H1 (cell line): Measurements from ENCODE around the gene SF3B1. TPM values are rescaled to one million over a fixed set of nuclear protein-coding genes. Genes with fewer than 3 reads are reported as not detected.

Experiments used
- CTCF ChIA-PET: fragments of 300-600 bp; sonication (Branson Sonifier 250); formaldehyde crosslinking; loops from one replicate; lab custom pipeline; 2021; ENCODE audit not compliant: partially characterized antibody; lab: Charles Lee
- POLR2A ChIA-PET: fragments of 300-600 bp; sonication (Branson Sonifier 250); formaldehyde crosslinking; loops from one replicate; lab custom pipeline; 2021; ENCODE audit warnings: inconsistent platforms; ENCODE audit not compliant: partially characterized antibody; lab: Charles Lee
- DNase-seq, 2 experiments: peaks; one replicate each; pipeline versions ENCODE4 v3.0.0 to v3.0.0-alpha.2; 2010 to 2022; ENCODE audit warnings: low spot score in 2 of 2, low read depth in 1 of 2, mixed read lengths in 1 of 2
- FAIRE-seq: peaks from 2 replicates; lab custom pipeline; 2011; peaks lifted over from hg19 to GRCh38; lab: Jason Lieb, UNC
- H2AFZ ChIP-seq: 2 replicates; pipeline ENCODE4 v1.8.1; 2012; ENCODE audit warnings: low read length, inconsistent platforms
- H2AK5ac ChIP-seq: 2 replicates; pipeline ENCODE4 v1.6.1; 2013; ENCODE audit warnings: low read depth, low read length
- H2BK120ac ChIP-seq: replicated peaks from 2 replicates; pipeline ENCODE3; 2013; ENCODE audit warnings: low read depth, low read length, inconsistent platforms
- H2BK12ac ChIP-seq: 2 replicates; pipeline ENCODE4 v1.6.1; 2013; ENCODE audit warnings: low read depth, low read length
- H2BK15ac ChIP-seq: 2 replicates; pipeline ENCODE4 v1.6.1; 2013; ENCODE audit warnings: low read length
- H2BK20ac ChIP-seq: 2 replicates; pipeline ENCODE4 v1.6.1; 2013; ENCODE audit warnings: low read length
- H2BK5ac ChIP-seq: 2 replicates; pipeline ENCODE4 v1.6.1; 2013; ENCODE audit warnings: low read depth, low read length
- H3K14ac ChIP-seq: 2 replicates; pipeline ENCODE4 v1.6.1; 2013; ENCODE audit warnings: inconsistent platforms; ENCODE audit not compliant: insufficient read length
- H3K18ac ChIP-seq: 2 replicates; pipeline ENCODE4 v1.6.1; 2013; ENCODE audit warnings: low read length; ENCODE audit errors: extremely low read depth
- H3K23ac ChIP-seq: 2 replicates; pipeline ENCODE4 v1.6.1; 2013; ENCODE audit warnings: inconsistent platforms; ENCODE audit not compliant: insufficient read length
- H3K23me2 ChIP-seq: 2 replicates; pipeline ENCODE4 v1.6.1; 2013; ENCODE audit warnings: low read depth, low read length
- H3K27ac ChIP-seq: 2 replicates; pipeline ENCODE4 v1.6.1; 2011; ENCODE audit warnings: low read depth, low read length, inconsistent platforms
- H3K27me3 ChIP-seq, 4 experiments: replicated peaks in 1 of 4; 1 replicate in 1 of 4; 2 replicates in 3 of 4; pipeline versions ENCODE4 v1.6.1 to v1.8.1; 2011 to 2013; ENCODE audit warnings: low read length in 3 of 4, mild to moderate bottlenecking in 3 of 4, inconsistent platforms in 2 of 4, mixed read lengths in 2 of 4, moderate library complexity in 1 of 4; ENCODE audit not compliant: control insufficient read depth in 3 of 4, insufficient read depth in 3 of 4; ENCODE audit errors: extremely low read depth in 1 of 4
- H3K36me3 ChIP-seq, 4 experiments: 2 replicates each; pipeline versions ENCODE4 v1.6.1 to v1.8.1; 2011 to 2013; ENCODE audit warnings: mild to moderate bottlenecking in 4 of 4, low read length in 3 of 4, moderate library complexity in 2 of 4, control low read depth in 1 of 4, inconsistent platforms in 1 of 4; ENCODE audit not compliant: insufficient read depth in 4 of 4, control insufficient read depth in 2 of 4
- H3K4ac ChIP-seq: replicated peaks from 2 replicates; pipeline ENCODE3; 2013; ENCODE audit warnings: low read length, low read depth, mixed read lengths, inconsistent platforms; ENCODE audit not compliant: insufficient read length
- H3K4me1 ChIP-seq, 4 experiments: replicated peaks in 1 of 4; 1 replicate in 1 of 4; 2 replicates in 3 of 4; pipeline versions ENCODE4 v1.6.1 to v1.8.1; 2011 to 2013; ENCODE audit warnings: low read length in 3 of 4, inconsistent platforms in 2 of 4, mixed read lengths in 1 of 4; ENCODE audit not compliant: insufficient read depth in 4 of 4, control insufficient read depth in 3 of 4
- H3K4me2 ChIP-seq, 2 experiments: 2 replicates each; pipeline versions ENCODE4 v1.6.1 to v1.8.1; 2011 to 2013; ENCODE audit warnings: low read depth in 2 of 2, low read length in 2 of 2, control low read depth in 1 of 2, inconsistent platforms in 1 of 2, mild to moderate bottlenecking in 1 of 2; ENCODE audit not compliant: insufficient read depth in 1 of 2
- H3K4me3 ChIP-seq, 4 experiments: fragments of 200-600, 300-600 bp in 1 of 4; sonication (generic), shearing (Covaris generic), sonication (Bioruptor Twin) in 1 of 4; 2 replicates each; pipeline versions ENCODE4 v1.5.1 to v1.8.1; 2011 to 2016; ENCODE audit warnings: low read length in 4 of 4, low read depth in 3 of 4, control low read depth in 2 of 4, inconsistent platforms in 2 of 4, mild to moderate bottlenecking in 2 of 4, mixed read lengths in 1 of 4, moderate library complexity in 1 of 4; ENCODE audit not compliant: insufficient read depth in 2 of 4; ENCODE audit errors: extremely low read depth in 1 of 4
- H3K56ac ChIP-seq: replicated peaks from 2 replicates; pipeline ENCODE3; 2013; ENCODE audit warnings: low read depth, mild to moderate bottlenecking, mixed read lengths, low read length, inconsistent platforms; ENCODE audit not compliant: insufficient read length
- H3K79me1 ChIP-seq: 2 replicates; pipeline ENCODE4 v1.6.1; 2013; ENCODE audit warnings: low read depth, low read length, control low read depth
- H3K79me2 ChIP-seq, 2 experiments: 2 replicates each; pipeline versions ENCODE4 v1.6.1 to v1.8.1; 2012 to 2013; ENCODE audit warnings: low read length in 2 of 2, mild to moderate bottlenecking in 2 of 2, inconsistent platforms in 1 of 2; ENCODE audit not compliant: insufficient read depth in 2 of 2, control insufficient read depth in 1 of 2
- H3K9ac ChIP-seq, 4 experiments: replicated peaks in 1 of 4; 1 replicate in 1 of 4; 2 replicates in 3 of 4; pipeline versions ENCODE4 v1.6.1 to v1.8.1; 2011 to 2013; ENCODE audit warnings: low read depth in 3 of 4, low read length in 3 of 4, control low read depth in 2 of 4, mild to moderate bottlenecking in 2 of 4, moderate library complexity in 2 of 4, inconsistent platforms in 1 of 4; ENCODE audit errors: extremely low read depth in 1 of 4
- H3K9me3 ChIP-seq, 2 experiments: 2 replicates each; pipeline versions ENCODE4 v1.6.1 to v1.8.1; 2012 to 2013; ENCODE audit warnings: mild to moderate bottlenecking in 2 of 2, moderate library complexity in 2 of 2, control low read depth in 1 of 2, inconsistent platforms in 1 of 2, low read depth in 1 of 2, low read length in 1 of 2, mixed read lengths in 1 of 2; ENCODE audit not compliant: insufficient read depth in 2 of 2
- H4K20me1 ChIP-seq, 2 experiments: replicated peaks in 1 of 2; 2 replicates each; pipeline versions ENCODE3 to v1.8.1; 2011 to 2013; ENCODE audit warnings: inconsistent platforms in 2 of 2, low read length in 2 of 2, mild to moderate bottlenecking in 1 of 2; ENCODE audit not compliant: insufficient read depth in 2 of 2, control insufficient read depth in 1 of 2
- H4K5ac ChIP-seq: 2 replicates; pipeline ENCODE4 v1.6.1; 2013; ENCODE audit warnings: low read length, low read depth, mixed read lengths, inconsistent platforms; ENCODE audit not compliant: insufficient read length
- H4K8ac ChIP-seq: 2 replicates; pipeline ENCODE4 v1.8.0; 2013; ENCODE audit warnings: mild to moderate bottlenecking, moderate library complexity, low read length, inconsistent platforms; ENCODE audit not compliant: insufficient read depth; ENCODE audit errors: extremely low read depth
- H4K91ac ChIP-seq: replicated peaks from 2 replicates; pipeline ENCODE3; 2013; ENCODE audit warnings: low read length, mixed read lengths, inconsistent platforms; ENCODE audit not compliant: insufficient read length
- CTBP2 ChIP-seq: IDR thresholded peaks from 2 replicates; pipeline ENCODE4 v1.7.0; 2011; ENCODE audit warnings: borderline replicate concordance, mild to moderate bottlenecking, moderate library complexity, mixed read lengths, low read length; ENCODE audit not compliant: insufficient read depth, insufficient read length
- PHF8 ChIP-seq: fragments of 200-600 bp; sonication (generic); conservative IDR thresholded peaks from 2 replicates; pipeline ENCODE4 v1.7.1; 2012; ENCODE audit warnings: low read depth, mild to moderate bottlenecking, inconsistent platforms, low read length, moderate library complexity
- POLR2A ChIP-seq, 2 experiments: IDR thresholded peaks; 1 replicate in 1 of 2; 2 replicates in 1 of 2; pipeline ENCODE4 v1.6.1; 2011; ENCODE audit warnings: low read depth in 2 of 2, low read length in 2 of 2, mild to moderate bottlenecking in 2 of 2; ENCODE audit errors: control extremely low read depth in 1 of 2
- RBBP5 ChIP-seq: IDR thresholded peaks from 2 replicates; pipeline ENCODE4 v1.7.1; 2012; ENCODE audit warnings: low read depth, mild to moderate bottlenecking, inconsistent platforms, low read length, moderate library complexity, borderline replicate concordance
- TAF1 ChIP-seq: IDR thresholded peaks from 2 replicates; pipeline ENCODE4 v1.6.1; 2011; ENCODE audit warnings: mild to moderate bottlenecking, low read depth, low read length
- WGBS, 2 experiments: shearing (Covaris generic) in 1 of 2; methylation state at CpG; one replicate each; pipeline versions ENCODE4 v1.1.6 to v1.1.7; 2013 to 2015; ENCODE audit warnings: low lambda C conversion rate in 2 of 2, mixed read lengths in 2 of 2, inconsistent platforms in 1 of 2, low coverage in 1 of 2, missing lambda C conversion rate in 1 of 2; ENCODE audit not compliant: insufficient replicate concordance in 2 of 2, insufficient coverage in 1 of 2, insufficient read length in 1 of 2; ENCODE audit errors: extremely low coverage in 1 of 2, missing lambda C conversion rate in 1 of 2; 5-methylcytosine and 5-hydroxymethylcytosine counted together
- polyA plus RNA-seq, 7 experiments: library from polyadenylated mRNA; depleted of rRNA in 3 of 7; stranded (reverse) in 5 of 7; unstranded in 2 of 7; fragments of >200 nt in 5 of 7; fragments of 200-250 nt in 2 of 7; gene quantifications; 1 replicate in 5 of 7; 2 replicates in 1 of 7; 4 replicates in 1 of 7; pipeline versions ENCODE4 v1.2.1 to v1.2.3, GENCODE V29; 2011 to 2013; ENCODE audit warnings: missing spikeins in 2 of 7, mixed read lengths in 2 of 7
- total RNA-seq: library from RNA; stranded (reverse); fragmentation: NEBNext Ultra II Directional; extraction: Animal tissue kit (Norgen Biotek cat#: 25700); gene quantifications from 2 replicates; pipeline ENCODE4 v1.2.1, GENCODE V29; 2021
- TF ChIP-seq, protein P1 (sequence below): IDR thresholded peaks from 2 replicates; pipeline ENCODE4 v1.6.1; 2011; ENCODE audit warnings: low read length, improper control_type of control experiment

Gene SF3B1
- total and polyA plus RNA-seq, 2 of the 8 experiments (the other 6 are each of a cell fraction or from before 2014, with no cell fraction given), result 320 to 403 TPM

- POLR2A ChIA-PET, result interaction anchor here (0.6 kb wide), 1 partner anchor 363 kb away, joined by 3 read pairs; no protein-coding TSS in a partner anchor
- FAIRE-seq, result no peak
- H3K36me3 ChIP-seq, result no peaks in the 10 kb centered on the region
- no peak overlapping the region for H2BK5ac ChIP-seq
- no peak overlapping the region for H2BK15ac ChIP-seq
- H3K27ac ChIP-seq, result no peak overlapping the region
- H2AFZ ChIP-seq, result no peak overlapping the region
- no peaks in the 10 kb centered on the region for H3K9me3 ChIP-seq
- H4K20me1 ChIP-seq, result no peaks in the 10 kb centered on the region
- no peak overlapping the region for H2AK5ac ChIP-seq
- H3K4me2 ChIP-seq, result no peak overlapping the region
- no peak overlapping the region for H2BK20ac ChIP-seq
- CTCF ChIA-PET, result interaction anchor here (0.6 to 1.6 kb wide), 3 partner anchors 8 to 214 kb away, joined by 3 to 4 read pairs (median 3); no protein-coding TSS in a partner anchor
- no peaks in the 10 kb centered on the region for H3K4me1 ChIP-seq
- no peak overlapping the region for H4K5ac ChIP-seq
- no peak overlapping the region for H3K18ac ChIP-seq
- no peaks in the 10 kb centered on the region; a peak in 1 of 7 replicates for H3K27me3 ChIP-seq
- no peak for DNase-seq
- H3K23ac ChIP-seq, result no peak overlapping the region
- no peak overlapping the region for H3K4me3 ChIP-seq
- TF ChIP-seq CTBP2 (no peak), POLR2A (IDR thresholded peaks at IDR 0.05; ENCODE audit: control extremely low read depth in 1 of 2, low read depth in 2 of 2, low read length in 2 of 2) (no peak), PHF8 (no peak), TAF1 (no peak), RBBP5 (no peak)
- TF ChIP-seq, protein P1, sequence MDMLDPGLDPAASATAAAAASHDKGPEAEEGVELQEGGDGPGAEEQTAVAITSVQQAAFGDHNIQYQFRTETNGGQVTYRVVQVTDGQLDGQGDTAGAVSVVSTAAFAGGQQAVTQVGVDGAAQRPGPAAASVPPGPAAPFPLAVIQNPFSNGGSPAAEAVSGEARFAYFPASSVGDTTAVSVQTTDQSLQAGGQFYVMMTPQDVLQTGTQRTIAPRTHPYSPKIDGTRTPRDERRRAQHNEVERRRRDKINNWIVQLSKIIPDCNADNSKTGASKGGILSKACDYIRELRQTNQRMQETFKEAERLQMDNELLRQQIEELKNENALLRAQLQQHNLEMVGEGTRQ, result no peak
- no peaks in the 10 kb centered on the region for H3K79me1 ChIP-seq
- no peaks in the 10 kb centered on the region for H3K79me2 ChIP-seq
- no peak overlapping the region for H2BK120ac ChIP-seq
- no peak overlapping the region for H3K9ac ChIP-seq
- 71% methylated on average over 5 of the region's 5 CpGs; no CpG with 5 or more reads in 1 of the 2 experiments for WGBS, 2 experiments
- no peaks in the 10 kb centered on the region for H3K23me2 ChIP-seq
- H3K56ac ChIP-seq, result no peak overlapping the region
- H4K91ac ChIP-seq, result no peak overlapping the region
- no peak overlapping the region for H3K14ac ChIP-seq
- H4K8ac ChIP-seq, result no peak overlapping the region
- no peak overlapping the region for H3K4ac ChIP-seq
- H2BK12ac ChIP-seq, result no peak overlapping the region
These were observed 86.0 kb downstream of the SF3B1 start for GRCh38 chr2:197348721-197349360.
